Neuronal stem cell (in vitro differentiated cells): ENCODE measurements around the gene KIRREL1.
A peak's percentile ranks its signal among the peaks of the same experiment; 100 is the strongest.

ENCODE experiments used
- DNase-seq: peaks from one replicate; pipeline ENCODE4 v3.0.0-alpha.2; 2013; ENCODE audit warnings: low spot score
- H2AFZ ChIP-seq: one replicate; pipeline ENCODE4 v1.6.1; 2013; ENCODE audit warnings: mild to moderate bottlenecking, low read length, inconsistent platforms
- H2AK5ac ChIP-seq: 2 replicates; pipeline ENCODE4 v1.6.1; 2013; ENCODE audit warnings: low read depth, mild to moderate bottlenecking, inconsistent platforms, low read length, moderate library complexity, mixed read lengths
- H2BK120ac ChIP-seq: 2 replicates; pipeline ENCODE4 v1.6.1; 2013; ENCODE audit warnings: low read depth, mild to moderate bottlenecking, inconsistent platforms, low read length, moderate library complexity, mixed read lengths
- H2BK12ac ChIP-seq: one replicate; pipeline ENCODE4 v1.6.1; 2013; ENCODE audit warnings: low read length, inconsistent platforms
- H2BK15ac ChIP-seq: 2 replicates; pipeline ENCODE4 v1.6.1; 2013; ENCODE audit warnings: mild to moderate bottlenecking, low read length, inconsistent platforms, mixed read lengths
- H2BK5ac ChIP-seq: one replicate; pipeline ENCODE4 v1.6.1; 2013; ENCODE audit warnings: inconsistent platforms, mild to moderate bottlenecking, low read length, moderate library complexity
- H3K14ac ChIP-seq: one replicate; pipeline ENCODE4 v1.6.1; 2013; ENCODE audit warnings: low read length, inconsistent platforms
- H3K18ac ChIP-seq: 2 replicates; pipeline ENCODE4 v1.6.1; 2013; ENCODE audit warnings: low read length, inconsistent platforms
- H3K23ac ChIP-seq: 2 replicates; pipeline ENCODE4 v1.6.1; 2013; ENCODE audit warnings: low read depth, mild to moderate bottlenecking, mixed read lengths, low read length, inconsistent platforms; ENCODE audit not compliant: poor library complexity
- H3K27ac ChIP-seq: replicated peaks from 3 replicates; pipeline ENCODE4 v1.5.1; 2013; ENCODE audit warnings: low read length, inconsistent platforms
- H3K27me3 ChIP-seq, 3 experiments: 2 replicates each; pipeline ENCODE4 v1.6.1; 2013; ENCODE audit warnings: low read length in 3 of 3, mild to moderate bottlenecking in 2 of 3, inconsistent platforms in 1 of 3, low read depth in 1 of 3, mixed read lengths in 1 of 3, moderate library complexity in 1 of 3; ENCODE audit not compliant: control insufficient read depth in 3 of 3, insufficient read depth in 3 of 3
- H3K36me3 ChIP-seq, 2 donors: replicated peaks in 1 of 2; 2 replicates each; pipeline ENCODE4 v1.6.1; 2013; ENCODE audit warnings: low read length in 2 of 2; ENCODE audit not compliant: control insufficient read depth in 2 of 2, insufficient read depth in 2 of 2
- H3K4ac ChIP-seq: 2 replicates; pipeline ENCODE4 v1.6.1; 2013; ENCODE audit warnings: inconsistent platforms, mild to moderate bottlenecking, low read length, moderate library complexity
- H3K4me1 ChIP-seq, 2 donors: 1 replicate in 1 of 2; 2 replicates in 1 of 2; pipeline ENCODE4 v1.6.1; 2013; ENCODE audit warnings: low read length in 2 of 2, low read depth in 1 of 2; ENCODE audit not compliant: control insufficient read depth in 2 of 2, insufficient read depth in 1 of 2
- H3K4me2 ChIP-seq: one replicate; pipeline ENCODE4 v1.6.1; 2013; ENCODE audit warnings: mild to moderate bottlenecking, low read length, inconsistent platforms; ENCODE audit not compliant: insufficient read depth, poor library complexity, severe bottlenecking
- H3K4me3 ChIP-seq, 2 donors: 2 replicates each; pipeline ENCODE4 v1.5.1; 2013; ENCODE audit warnings: low read length in 2 of 2, mild to moderate bottlenecking in 2 of 2, inconsistent platforms in 1 of 2, moderate library complexity in 1 of 2
- H3K79me1 ChIP-seq: one replicate; pipeline ENCODE4 v1.6.1; 2013; ENCODE audit warnings: low read depth, mild to moderate bottlenecking, inconsistent platforms, low read length, moderate library complexity
- H3K9ac ChIP-seq: one replicate; pipeline ENCODE4 v1.6.1; 2013; ENCODE audit warnings: mild to moderate bottlenecking, low read depth, low read length, inconsistent platforms; ENCODE audit not compliant: poor library complexity
- H3K9me3 ChIP-seq, 2 donors: replicated peaks in 1 of 2; 2 replicates each; pipeline versions ENCODE3 to v1.6.1; 2013; ENCODE audit warnings: low read length in 2 of 2, mild to moderate bottlenecking in 2 of 2, inconsistent platforms in 1 of 2, low read depth in 1 of 2, mixed read lengths in 1 of 2, moderate library complexity in 1 of 2; ENCODE audit not compliant: control insufficient read depth in 2 of 2, insufficient read depth in 1 of 2
- H4K8ac ChIP-seq: one replicate; pipeline ENCODE4 v1.6.1; 2013; ENCODE audit warnings: low read depth, mild to moderate bottlenecking, inconsistent platforms, low read length, moderate library complexity
- H4K91ac ChIP-seq: one replicate; pipeline ENCODE4 v1.6.1; 2013; ENCODE audit warnings: low read length, low read depth, mild to moderate bottlenecking, inconsistent platforms; ENCODE audit not compliant: poor library complexity
- WGBS, 2 donors: extraction: QIAGEN DNeasy Blood & Tissue Kit; methylation state at CpG; one replicate each; pipeline ENCODE4 v1.1.7; 2013; ENCODE audit warnings: missing lambda C conversion rate in 2 of 2, mixed read lengths in 1 of 2; ENCODE audit not compliant: insufficient read length in 2 of 2, insufficient replicate concordance in 1 of 2; ENCODE audit errors: extremely low coverage in 2 of 2; 5-methylcytosine and 5-hydroxymethylcytosine counted together

Gene KIRREL1

GRCh38 chr1:158119976-158120653 lies 126.7 kb downstream of the KIRREL1 start:
- peak overlapping the region; percentile 67 for H2BK12ac ChIP-seq
- no peaks in the 10 kb centered on the region for H3K79me1 ChIP-seq
- H2BK15ac ChIP-seq = peak overlapping the region; percentile 83
- H3K4me1 ChIP-seq = peaks cover 5 to 14% of the 10 kb centered on the region in 2 donors
- no peak overlapping the region for H3K4me2 ChIP-seq
- WGBS, 2 donors = no CpG with 5 or more reads among the region's 5 CpGs
- peak overlapping the region; percentile 54 for H2BK5ac ChIP-seq
- H3K27me3 ChIP-seq = peaks cover 0 to 48% (median 0%) of the 10 kb centered on the region in 3 experiments
- H3K18ac ChIP-seq = peak overlapping the region; percentile 91
- H3K9ac ChIP-seq = peak overlapping the region; percentile 2
- H4K91ac ChIP-seq = no peak overlapping the region
- peak overlapping the region; percentile 64 for H2AK5ac ChIP-seq
- no peak overlapping the region for H3K14ac ChIP-seq
- H3K9me3 ChIP-seq = peaks cover 0 to 2% of the 10 kb centered on the region in 2 donors
- H2BK120ac ChIP-seq = no peak overlapping the region
- no peak overlapping the region for H3K4me3 ChIP-seq
- H4K8ac ChIP-seq = no peak overlapping the region
- H3K36me3 ChIP-seq = no peaks in the 10 kb centered on the region
- no peak overlapping the region for H3K23ac ChIP-seq
- H2AFZ ChIP-seq = no peak overlapping the region
- no peak for DNase-seq
- no peak overlapping the region for H3K4ac ChIP-seq
- peak overlapping the region; percentile 22 for H3K27ac ChIP-seq

- peaks cover 0 to 34% (median 0%) of the 10 kb centered on the region in 3 experiments for H3K27me3 ChIP-seq
- no peaks in the 10 kb centered on the region for H3K36me3 ChIP-seq
- peak; percentile 53 for DNase-seq
- no peak overlapping the region for H2AK5ac ChIP-seq
- no peak overlapping the region for H3K9ac ChIP-seq
- no peak overlapping the region for H3K4ac ChIP-seq
- H3K14ac ChIP-seq = no peak overlapping the region
- no peak overlapping the region for H3K23ac ChIP-seq
- no peak overlapping the region for H4K91ac ChIP-seq
- no peak overlapping the region for H3K18ac ChIP-seq
- H3K4me1 ChIP-seq = peaks cover 5 to 14% of the 10 kb centered on the region in 2 donors
- peak overlapping the region in 1 of 2 donors; percentile 62 for H3K4me3 ChIP-seq
- H2BK15ac ChIP-seq = no peak overlapping the region
- H2BK5ac ChIP-seq = no peak overlapping the region
- no peak overlapping the region for H3K4me2 ChIP-seq
- no peak overlapping the region for H3K27ac ChIP-seq
- no peak overlapping the region for H2BK120ac ChIP-seq
- no peaks in the 10 kb centered on the region for H3K79me1 ChIP-seq
- H3K9me3 ChIP-seq = peaks cover 0 to 2% of the 10 kb centered on the region in 2 donors
- H2BK12ac ChIP-seq = no peak overlapping the region
- H2AFZ ChIP-seq = no peak overlapping the region
- H4K8ac ChIP-seq = no peak overlapping the region
- no CpG with 5 or more reads among the region's 5 CpGs for WGBS, 2 donors
Observed at GRCh38 chr1:158121604-158122254, 128.3 kb downstream of the KIRREL1 start.

GRCh38 chr1:158122833-158123388 lies 129.5 kb downstream of the KIRREL1 start:
- Histone ChIP-seq H3K9ac (no peak overlapping the region), H3K36me3 (no peaks in the 10 kb centered on the region), H3K9me3 (peaks cover 0 to 2% of the 10 kb centered on the region in 2 donors), H2AFZ (no peak overlapping the region), H4K8ac (no peak overlapping the region), H3K4me2 (no peak overlapping the region), H3K23ac (no peak overlapping the region), H3K18ac (peak overlapping the region; percentile 71), H3K4me3 (no peak overlapping the region), H3K79me1 (no peaks in the 10 kb centered on the region), H3K4me1 (peaks cover 5 to 14% of the 10 kb centered on the region in 2 donors), H3K14ac (no peak overlapping the region), H2BK12ac (no peak overlapping the region), H3K4ac (no peak overlapping the region), H3K27ac (no peak overlapping the region), H4K91ac (no peak overlapping the region), H2BK5ac (no peak overlapping the region), H3K27me3 (peaks cover 0 to 36% (median 0%) of the 10 kb centered on the region in 3 experiments), H2AK5ac (no peak overlapping the region), H2BK120ac (no peak overlapping the region), H2BK15ac (no peak overlapping the region)
- DNase-seq = no peak
- no CpG with 5 or more reads among the region's 2 CpGs for WGBS, 2 donors

- peaks cover 0 to 2% of the 10 kb centered on the region in 2 donors for H3K9me3 ChIP-seq
- no peak overlapping the region for H2BK120ac ChIP-seq
- H2BK15ac ChIP-seq = no peak overlapping the region
- no peak for DNase-seq
- H3K4ac ChIP-seq = no peak overlapping the region
- no peaks in the 10 kb centered on the region for H3K79me1 ChIP-seq
- no peak overlapping the region for H3K23ac ChIP-seq
- H3K14ac ChIP-seq = no peak overlapping the region
- no peak overlapping the region for H2BK5ac ChIP-seq
- no peak overlapping the region for H3K4me3 ChIP-seq
- H3K36me3 ChIP-seq = peaks cover 0 to 2% of the 10 kb centered on the region in 2 donors
- no peak overlapping the region for H3K9ac ChIP-seq
- H3K27me3 ChIP-seq = peaks cover 0 to 29% (median 0%) of the 10 kb centered on the region in 3 experiments
- H2BK12ac ChIP-seq = no peak overlapping the region
- H3K4me2 ChIP-seq = no peak overlapping the region
- H3K18ac ChIP-seq = no peak overlapping the region
- no peak overlapping the region for H4K8ac ChIP-seq
- H3K4me1 ChIP-seq = peaks cover 0 to 7% of the 10 kb centered on the region in 2 donors
- H2AK5ac ChIP-seq = no peak overlapping the region
- no peak overlapping the region for H4K91ac ChIP-seq
- H3K27ac ChIP-seq = no peak overlapping the region
- H2AFZ ChIP-seq = no peak overlapping the region
- no CpG with 5 or more reads among the region's 2 CpGs for WGBS, 2 donors
Observed at GRCh38 chr1:158124034-158124433, 130.6 kb downstream of the KIRREL1 start.
